Measurements from ENCODE around the gene ZNF790. TPM values are rescaled to one million over a fixed set of nuclear protein-coding genes. Genes with fewer than 3 reads are reported as not detected.
A peak's percentile ranks its signal among the peaks of the same experiment; 100 is the strongest.

The ZNF790 gene
- total and polyA plus RNA-seq, 2 of the 13 experiments (the other 11 are each of a cell fraction or from before 2014, with no cell fraction given), result 1.3 to 5.3 TPM

DNA sequence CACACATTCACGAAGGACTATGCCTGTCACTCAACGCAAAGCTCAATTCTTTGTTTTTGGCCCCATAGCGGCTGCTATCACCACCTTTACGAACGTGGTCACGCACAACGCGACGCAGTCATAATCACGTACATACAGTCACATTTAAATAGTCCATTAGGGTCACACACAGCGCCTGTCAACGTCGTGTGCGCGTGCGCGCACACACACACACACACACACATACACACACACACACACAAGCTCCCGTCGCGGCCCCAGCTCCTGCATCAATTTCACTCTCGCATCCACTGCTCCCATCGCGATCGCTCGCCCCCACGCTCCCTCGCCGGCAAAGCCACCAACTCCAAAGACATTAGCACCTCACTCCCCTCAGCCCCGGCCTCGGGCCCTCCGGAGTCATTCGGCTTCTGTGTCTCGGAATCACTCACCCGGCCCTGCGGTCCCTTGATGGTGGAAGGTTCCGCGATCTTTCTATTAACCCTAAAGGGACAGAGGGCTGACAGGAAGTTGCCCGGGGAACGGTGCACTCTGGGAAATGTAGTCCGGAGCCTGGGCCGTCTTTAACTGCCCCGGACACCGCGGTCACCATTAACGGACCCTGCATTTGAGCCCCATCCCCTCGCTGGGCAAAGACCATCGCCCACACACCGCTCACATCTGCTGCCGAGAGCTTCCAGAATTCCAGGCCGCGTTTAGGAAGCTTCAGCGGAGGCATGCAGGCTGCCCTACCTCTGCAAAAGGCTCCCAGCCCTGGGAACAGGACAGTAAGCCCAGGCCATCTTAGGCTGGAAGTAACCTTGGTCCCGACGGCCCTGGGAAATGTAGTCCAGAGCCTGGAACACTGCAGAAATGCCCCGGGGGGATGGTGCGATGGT lies at the start of gene ZNF790 (continued):
- TF ChIP-seq, protein P1, sequence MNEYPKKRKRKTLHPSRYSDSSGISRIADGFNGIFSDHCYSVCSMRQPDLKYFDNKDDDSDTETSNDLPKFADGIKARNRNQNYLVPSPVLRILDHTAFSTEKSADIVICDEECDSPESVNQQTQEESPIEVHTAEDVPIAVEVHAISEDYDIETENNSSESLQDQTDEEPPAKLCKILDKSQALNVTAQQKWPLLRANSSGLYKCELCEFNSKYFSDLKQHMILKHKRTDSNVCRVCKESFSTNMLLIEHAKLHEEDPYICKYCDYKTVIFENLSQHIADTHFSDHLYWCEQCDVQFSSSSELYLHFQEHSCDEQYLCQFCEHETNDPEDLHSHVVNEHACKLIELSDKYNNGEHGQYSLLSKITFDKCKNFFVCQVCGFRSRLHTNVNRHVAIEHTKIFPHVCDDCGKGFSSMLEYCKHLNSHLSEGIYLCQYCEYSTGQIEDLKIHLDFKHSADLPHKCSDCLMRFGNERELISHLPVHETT (CRISPR knock-in tag; conservative IDR thresholded peaks at IDR 0.05), result no peak
- TF ChIP-seq ATAD3A (CRISPR knock-in tag; IDR thresholded peaks at IDR 0.05) (no peak), NFIC (IDR thresholded peaks at IDR 0.05; ENCODE audit: low read length) (no peak), ZNF614 (CRISPR knock-in tag; IDR thresholded peaks at IDR 0.05; ENCODE audit: borderline replicate concordance) (0 out of 2 replicates have a peak, but pooled peaks have one; percentile 30), ZNF615 (CRISPR knock-in tag; IDR thresholded peaks at IDR 0.05; ENCODE audit: borderline replicate concordance) (no peak; the same call in 1 of the 2 replicates), ZFP90 (CRISPR knock-in tag; IDR thresholded peaks at IDR 0.05; ENCODE audit: borderline replicate concordance) (peak; percentile 78; the same call in 1 of the 2 replicates), EZH2 (conservative IDR thresholded peaks at IDR 0.05; ENCODE audit: low read depth, low read length) (no peak), ZNF12 (CRISPR knock-in tag; IDR thresholded peaks at IDR 0.05) (peak; percentile 24; the same call in 1 of the 2 replicates), ZNF557 (CRISPR knock-in tag; IDR thresholded peaks at IDR 0.05) (0 out of 2 replicates have a peak, but pooled peaks have one; percentile 13), ZZZ3 (CRISPR knock-in tag; IDR thresholded peaks at IDR 0.05; ENCODE audit: borderline replicate concordance) (peak; percentile 76; the same call in 1 of the 2 replicates), TEAD3 (CRISPR knock-in tag; optimal IDR thresholded peaks at IDR 0.05; ENCODE audit: borderline replicate concordance) (no peak), ZNF841 (CRISPR knock-in tag; IDR thresholded peaks at IDR 0.05; ENCODE audit: borderline replicate concordance) (no peak), MTA3 (CRISPR knock-in tag; IDR thresholded peaks at IDR 0.05) (no peak), HES4 (CRISPR knock-in tag; IDR thresholded peaks at IDR 0.05; ENCODE audit: borderline replicate concordance) (no peak)
- TF ChIP-seq, protein P2, sequence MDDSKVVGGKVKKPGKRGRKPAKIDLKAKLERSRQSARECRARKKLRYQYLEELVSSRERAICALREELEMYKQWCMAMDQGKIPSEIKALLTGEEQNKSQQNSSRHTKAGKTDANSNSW (CRISPR knock-in tag; IDR thresholded peaks at IDR 0.05; ENCODE audit: borderline replicate concordance), result no peak
- TF ChIP-seq, protein P3, sequence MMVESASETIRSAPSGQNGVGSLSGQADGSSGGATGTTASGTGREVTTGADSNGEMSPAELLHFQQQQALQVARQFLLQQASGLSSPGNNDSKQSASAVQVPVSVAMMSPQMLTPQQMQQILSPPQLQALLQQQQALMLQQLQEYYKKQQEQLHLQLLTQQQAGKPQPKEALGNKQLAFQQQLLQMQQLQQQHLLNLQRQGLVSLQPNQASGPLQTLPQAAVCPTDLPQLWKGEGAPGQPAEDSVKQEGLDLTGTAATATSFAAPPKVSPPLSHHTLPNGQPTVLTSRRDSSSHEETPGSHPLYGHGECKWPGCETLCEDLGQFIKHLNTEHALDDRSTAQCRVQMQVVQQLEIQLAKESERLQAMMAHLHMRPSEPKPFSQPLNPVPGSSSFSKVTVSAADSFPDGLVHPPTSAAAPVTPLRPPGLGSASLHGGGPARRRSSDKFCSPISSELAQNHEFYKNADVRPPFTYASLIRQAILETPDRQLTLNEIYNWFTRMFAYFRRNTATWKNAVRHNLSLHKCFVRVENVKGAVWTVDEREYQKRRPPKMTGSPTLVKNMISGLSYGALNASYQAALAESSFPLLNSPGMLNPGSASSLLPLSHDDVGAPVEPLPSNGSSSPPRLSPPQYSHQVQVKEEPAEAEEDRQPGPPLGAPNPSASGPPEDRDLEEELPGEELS (CRISPR knock-in tag; IDR thresholded peaks at IDR 0.05), result 0 out of 2 replicates have a peak, but pooled peaks have one; percentile 43
- TF ChIP-seq, protein P4, sequence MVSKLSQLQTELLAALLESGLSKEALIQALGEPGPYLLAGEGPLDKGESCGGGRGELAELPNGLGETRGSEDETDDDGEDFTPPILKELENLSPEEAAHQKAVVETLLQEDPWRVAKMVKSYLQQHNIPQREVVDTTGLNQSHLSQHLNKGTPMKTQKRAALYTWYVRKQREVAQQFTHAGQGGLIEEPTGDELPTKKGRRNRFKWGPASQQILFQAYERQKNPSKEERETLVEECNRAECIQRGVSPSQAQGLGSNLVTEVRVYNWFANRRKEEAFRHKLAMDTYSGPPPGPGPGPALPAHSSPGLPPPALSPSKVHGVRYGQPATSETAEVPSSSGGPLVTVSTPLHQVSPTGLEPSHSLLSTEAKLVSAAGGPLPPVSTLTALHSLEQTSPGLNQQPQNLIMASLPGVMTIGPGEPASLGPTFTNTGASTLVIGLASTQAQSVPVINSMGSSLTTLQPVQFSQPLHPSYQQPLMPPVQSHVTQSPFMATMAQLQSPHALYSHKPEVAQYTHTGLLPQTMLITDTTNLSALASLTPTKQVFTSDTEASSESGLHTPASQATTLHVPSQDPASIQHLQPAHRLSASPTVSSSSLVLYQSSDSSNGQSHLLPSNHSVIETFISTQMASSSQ (IDR thresholded peaks at IDR 0.05; ENCODE audit: low read depth), result no peak
- TF ChIP-seq, protein P4 (CRISPR knock-in tag; IDR thresholded peaks at IDR 0.05; ENCODE audit: borderline replicate concordance), result no peak; the same call in 1 of the 2 replicates
- TF ChIP-seq, protein P5, sequence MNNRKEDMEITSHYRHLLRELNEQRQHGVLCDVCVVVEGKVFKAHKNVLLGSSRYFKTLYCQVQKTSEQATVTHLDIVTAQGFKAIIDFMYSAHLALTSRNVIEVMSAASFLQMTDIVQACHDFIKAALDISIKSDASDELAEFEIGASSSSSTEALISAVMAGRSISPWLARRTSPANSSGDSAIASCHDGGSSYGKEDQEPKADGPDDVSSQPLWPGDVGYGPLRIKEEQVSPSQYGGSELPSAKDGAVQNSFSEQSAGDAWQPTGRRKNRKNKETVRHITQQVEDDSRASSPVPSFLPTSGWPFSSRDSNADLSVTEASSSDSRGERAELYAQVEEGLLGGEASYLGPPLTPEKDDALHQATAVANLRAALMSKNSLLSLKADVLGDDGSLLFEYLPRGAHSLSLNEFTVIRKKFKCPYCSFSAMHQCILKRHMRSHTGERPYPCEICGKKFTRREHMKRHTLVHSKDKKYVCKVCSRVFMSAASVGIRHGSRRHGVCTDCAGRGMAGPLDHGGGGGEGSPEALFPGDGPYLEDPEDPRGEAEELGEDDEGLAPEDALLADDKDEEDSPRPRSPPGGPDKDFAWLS (CRISPR knock-in tag; IDR thresholded peaks at IDR 0.05; ENCODE audit: borderline replicate concordance), result no peak
